DND-41 (cell line): ENCODE data around the gene PEAK1.

Experiments
- ATAC-seq: fragments of 200-7000 bp; cut with Tn5 transposase; 3 replicates; pipeline ENCODE4 v1.9.1; 2021; ENCODE audit warnings: low read depth; ENCODE audit not compliant: insufficient read depth
- DNase-seq: peaks from one replicate; pipeline ENCODE4 v3.0.0-alpha.2; 2020
- H2AFZ ChIP-seq: 2 replicates; pipeline ENCODE4 v1.6.0; 2012; ENCODE audit warnings: low read depth, low read length
- H3K27ac ChIP-seq: 2 replicates; pipeline ENCODE4 v1.5.1; 2012; ENCODE audit warnings: low read length, inconsistent platforms
- H3K27me3 ChIP-seq: fragments of 200-600 bp; sonication (generic); 2 replicates; pipeline ENCODE4 v1.6.0; 2012; ENCODE audit warnings: low read length, mild to moderate bottlenecking, inconsistent platforms; ENCODE audit not compliant: insufficient read depth, poor library complexity
- H3K36me3 ChIP-seq: 2 replicates; pipeline ENCODE4 v1.5.1; 2012; ENCODE audit warnings: low read length, inconsistent platforms; ENCODE audit not compliant: insufficient read depth
- H3K4me1 ChIP-seq: 2 replicates; pipeline ENCODE4 v1.5.1; 2012; ENCODE audit warnings: mild to moderate bottlenecking, low read length; ENCODE audit not compliant: insufficient read depth
- H3K4me2 ChIP-seq: 2 replicates; pipeline ENCODE4 v1.6.0; 2012; ENCODE audit warnings: mild to moderate bottlenecking, moderate library complexity, low read length, inconsistent platforms; ENCODE audit not compliant: insufficient read depth
- H3K4me3 ChIP-seq, 2 experiments: fragments of 200-600 bp in 1 of 2; shearing (Covaris generic) in 1 of 2; 2 replicates each; pipeline ENCODE4 v1.5.1; 2012 to 2016; ENCODE audit warnings: inconsistent platforms in 2 of 2, low read length in 2 of 2, mild to moderate bottlenecking in 2 of 2, low read depth in 1 of 2, moderate library complexity in 1 of 2
- H3K79me2 ChIP-seq: 2 replicates; pipeline ENCODE4 v1.6.0; 2012; ENCODE audit warnings: low read length, inconsistent platforms; ENCODE audit not compliant: insufficient read depth
- H3K9ac ChIP-seq: 2 replicates; pipeline ENCODE4 v1.6.0; 2012; ENCODE audit warnings: low read depth, mild to moderate bottlenecking, inconsistent platforms, low read length, moderate library complexity
- H3K9me3 ChIP-seq: 2 replicates; pipeline ENCODE4 v1.5.1; 2012; ENCODE audit warnings: low read length, moderate library complexity, mild to moderate bottlenecking, inconsistent platforms; ENCODE audit not compliant: insufficient read depth, severe bottlenecking
- H4K20me1 ChIP-seq: 2 replicates; pipeline ENCODE4 v1.6.0; 2012; ENCODE audit warnings: low read length; ENCODE audit not compliant: insufficient read depth
- CTCF ChIP-seq: IDR thresholded peaks from 2 replicates; pipeline ENCODE4 v1.5.1; 2012; ENCODE audit warnings: borderline replicate concordance, low read length, moderate library complexity, mild to moderate bottlenecking; ENCODE audit not compliant: poor library complexity, severe bottlenecking; ENCODE audit errors: extremely low read depth
- EZH2 ChIP-seq: IDR thresholded peaks from 3 replicates; pipeline ENCODE4 v1.6.1; 2012; ENCODE audit warnings: borderline replicate concordance, low read depth, mild to moderate bottlenecking, moderate library complexity, low read length, inconsistent platforms; ENCODE audit not compliant: severe bottlenecking

Gene PEAK1

DNA sequence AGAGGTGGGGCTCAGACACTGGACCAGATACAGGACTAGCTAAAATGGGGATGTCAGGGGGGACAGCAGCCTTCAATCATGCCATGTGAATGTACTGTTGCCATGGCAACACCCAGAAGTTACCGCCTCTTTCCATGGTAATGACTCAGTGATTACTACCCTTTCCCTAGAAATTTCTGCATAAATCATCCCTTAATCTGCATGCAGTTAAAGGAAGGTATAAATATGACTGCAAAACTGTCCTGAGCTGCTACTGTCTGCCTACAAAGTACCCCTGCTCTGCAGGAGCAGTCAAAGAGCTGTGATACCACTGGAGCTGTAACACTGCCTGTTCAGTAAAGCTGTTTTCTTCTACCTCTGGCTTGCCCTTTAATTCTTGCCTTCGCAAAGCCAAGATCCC lies 168.2 kb downstream of the PEAK1 start:
- H3K36me3 ChIP-seq = peaks cover 8% of the 10 kb centered on the region
- no peak overlapping the region for H3K4me2 ChIP-seq
- H3K27ac ChIP-seq = no peak overlapping the region
- no peaks in the 10 kb centered on the region for H3K4me1 ChIP-seq
- no peaks in the 10 kb centered on the region for H3K27me3 ChIP-seq
- no peaks in the 10 kb centered on the region for H3K79me2 ChIP-seq
- no peak overlapping the region for H3K9ac ChIP-seq
- ATAC-seq (no peak), DNase-seq (no peak)
- TF ChIP-seq EZH2 (no peak), CTCF (no peak)
- no peak overlapping the region for H2AFZ ChIP-seq
- no peaks in the 10 kb centered on the region for H3K9me3 ChIP-seq
- H4K20me1 ChIP-seq = no peaks in the 10 kb centered on the region
- H3K4me3 ChIP-seq = no peak overlapping the region

- Histone ChIP-seq H3K27me3 (no peaks in the 10 kb centered on the region), H3K27ac (no peak overlapping the region), H4K20me1 (no peaks in the 10 kb centered on the region), H3K9me3 (no peaks in the 10 kb centered on the region), H3K4me3 (no peak overlapping the region), H3K9ac (no peak overlapping the region), H3K79me2 (no peaks in the 10 kb centered on the region), H3K4me1 (0 out of 2 replicates have a peak, but pooled peaks cover 7% of the 10 kb centered on the region), H2AFZ (no peak overlapping the region), H3K36me3 (peaks cover 8% of the 10 kb centered on the region), H3K4me2 (no peak overlapping the region)
- TF ChIP-seq CTCF = no peak
- no peak for TF ChIP-seq EZH2
- ATAC-seq = no peak
- DNase-seq = no peak
Observed at GRCh38 chr15:77247116-77247515, 172.8 kb downstream of the PEAK1 start.

GRCh38 chr15:77243716-77244401 lies 176.0 kb downstream of the PEAK1 start:
- no peak for DNase-seq
- ATAC-seq = 0 out of 3 replicates have a peak, but pooled peaks have one; percentile 50

More at GRCh38 chr15:77243716-77244401, 176.0 kb downstream of the PEAK1 start:
- H3K9ac ChIP-seq = no peak overlapping the region
- H3K79me2 ChIP-seq = no peaks in the 10 kb centered on the region
- H3K9me3 ChIP-seq = no peaks in the 10 kb centered on the region
- no peak overlapping the region for H3K4me3 ChIP-seq
- 0 out of 2 replicates have a peak, but pooled peaks cover 7% of the 10 kb centered on the region for H3K4me1 ChIP-seq
- no peaks in the 10 kb centered on the region for H4K20me1 ChIP-seq
- no peak overlapping the region for H2AFZ ChIP-seq
- no peak for TF ChIP-seq EZH2
- TF ChIP-seq CTCF = no peak
- H3K27ac ChIP-seq = no peak overlapping the region
- no peaks in the 10 kb centered on the region; the same call in 1 of the 2 replicates for H3K36me3 ChIP-seq
- no peak overlapping the region for H3K4me2 ChIP-seq
- H3K27me3 ChIP-seq = no peaks in the 10 kb centered on the region
